HFF-Myc (cell line): Measurements from ENCODE around the gene ZBED4.

Source experiments
- DNase-seq: peaks from one replicate; pipeline ENCODE4 v3.0.0-alpha.2; 2011; ENCODE audit warnings: low read depth; ENCODE audit errors: extremely low read depth
- H3K4me3 ChIP-seq: replicated peaks from 2 replicates; pipeline ENCODE4 v1.5.1; 2011; ENCODE audit warnings: low read depth, mild to moderate bottlenecking, control low read depth, low read length
- TF ChIP-seq, protein P1 (sequence below): IDR thresholded peaks from 2 replicates; pipeline ENCODE4 v1.5.1; 2012; ENCODE audit warnings: mild to moderate bottlenecking, low read depth, low read length, control low read depth; ENCODE audit errors: missing control alignments

The ZBED4 gene

DNA sequence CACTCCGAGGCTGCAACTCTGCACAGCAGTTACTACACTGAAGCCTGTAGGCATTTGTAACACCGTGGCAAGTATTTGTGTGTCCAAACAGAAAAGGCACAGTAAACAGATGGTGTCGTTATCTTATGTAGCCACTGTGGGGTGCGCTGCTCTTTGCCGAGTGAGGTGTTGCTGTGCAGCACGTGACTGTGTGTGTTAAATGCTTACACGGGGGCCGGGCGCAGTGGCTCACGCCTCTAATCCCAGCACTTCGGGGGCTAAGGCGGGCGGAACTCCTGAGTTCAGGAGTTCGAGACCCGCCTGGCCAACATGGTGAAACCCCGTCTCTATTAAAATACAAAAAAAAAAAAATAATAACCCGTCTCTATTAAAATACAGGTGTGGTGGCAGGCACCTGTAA lies 11.5 kb downstream of the ZBED4 start:
- no peak overlapping the region for H3K4me3 ChIP-seq
- TF ChIP-seq, protein P1, sequence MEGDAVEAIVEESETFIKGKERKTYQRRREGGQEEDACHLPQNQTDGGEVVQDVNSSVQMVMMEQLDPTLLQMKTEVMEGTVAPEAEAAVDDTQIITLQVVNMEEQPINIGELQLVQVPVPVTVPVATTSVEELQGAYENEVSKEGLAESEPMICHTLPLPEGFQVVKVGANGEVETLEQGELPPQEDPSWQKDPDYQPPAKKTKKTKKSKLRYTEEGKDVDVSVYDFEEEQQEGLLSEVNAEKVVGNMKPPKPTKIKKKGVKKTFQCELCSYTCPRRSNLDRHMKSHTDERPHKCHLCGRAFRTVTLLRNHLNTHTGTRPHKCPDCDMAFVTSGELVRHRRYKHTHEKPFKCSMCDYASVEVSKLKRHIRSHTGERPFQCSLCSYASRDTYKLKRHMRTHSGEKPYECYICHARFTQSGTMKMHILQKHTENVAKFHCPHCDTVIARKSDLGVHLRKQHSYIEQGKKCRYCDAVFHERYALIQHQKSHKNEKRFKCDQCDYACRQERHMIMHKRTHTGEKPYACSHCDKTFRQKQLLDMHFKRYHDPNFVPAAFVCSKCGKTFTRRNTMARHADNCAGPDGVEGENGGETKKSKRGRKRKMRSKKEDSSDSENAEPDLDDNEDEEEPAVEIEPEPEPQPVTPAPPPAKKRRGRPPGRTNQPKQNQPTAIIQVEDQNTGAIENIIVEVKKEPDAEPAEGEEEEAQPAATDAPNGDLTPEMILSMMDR, result no peak
- DNase-seq, result no peak

GRCh38 chr22:49866134-49866533 lies 12.5 kb downstream of the ZBED4 start:
- no peak overlapping the region for H3K4me3 ChIP-seq
- DNase-seq, result no peak
- TF ChIP-seq, protein P1, result no peak

- H3K4me3 ChIP-seq, result no peak overlapping the region
- TF ChIP-seq, protein P1, result no peak
- DNase-seq, result no peak
These were observed 13.0 kb downstream of the ZBED4 start for GRCh38 chr22:49866646-49867045.

- H3K4me3 ChIP-seq, result no peak overlapping the region
- DNase-seq, result no peak
- TF ChIP-seq, protein P1, result no peak
These were observed 13.9 kb downstream of the ZBED4 start for GRCh38 chr22:49867303-49868265.

DNA sequence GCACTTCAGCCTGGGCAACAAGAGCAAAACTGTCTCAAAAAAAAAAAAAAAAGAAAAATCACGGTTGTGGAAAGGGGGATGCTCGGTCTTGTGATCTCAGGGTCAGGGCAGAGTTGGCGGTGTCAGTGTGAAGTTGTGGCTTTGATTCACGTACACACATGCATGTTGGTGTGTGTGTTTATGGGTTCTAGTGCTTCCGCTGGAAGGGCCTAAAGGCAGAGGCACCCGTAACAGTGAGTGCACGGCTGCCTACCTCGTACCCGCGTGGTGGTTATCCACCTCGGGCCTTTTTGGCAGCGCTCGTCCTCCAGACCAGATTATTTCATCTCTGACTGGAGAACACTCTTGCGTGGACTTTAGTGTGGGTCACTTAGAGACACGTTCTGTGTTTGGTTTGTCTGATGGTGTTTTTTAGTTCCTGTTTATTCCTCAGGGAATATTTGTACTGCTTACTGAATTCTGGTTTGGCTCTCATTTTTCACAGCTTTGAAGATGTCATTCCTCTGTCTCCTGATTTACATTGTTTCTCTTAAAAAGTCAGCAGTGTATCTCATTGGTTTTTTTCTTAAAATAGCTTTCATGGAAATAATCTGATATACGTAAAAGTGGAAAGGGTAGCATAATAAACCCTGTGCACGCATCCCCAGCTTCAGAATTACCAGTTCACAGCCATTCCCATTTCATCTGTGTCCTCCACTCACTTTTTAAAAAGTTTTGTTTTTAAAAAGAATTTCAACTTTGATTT lies 15.6 kb downstream of the ZBED4 start:
- H3K4me3 ChIP-seq, result no peak overlapping the region
- TF ChIP-seq, protein P1, result no peak
- DNase-seq, result no peak

GRCh38 chr22:49869845-49870712 lies 16.4 kb downstream of the ZBED4 start:
- no peak overlapping the region for H3K4me3 ChIP-seq
- TF ChIP-seq, protein P1, result no peak
- no peak for DNase-seq
